B cell (primary cell): ENCODE measurements around the gene ASB2. TPM values are rescaled to one million over a fixed set of nuclear protein-coding genes. Genes with fewer than 3 reads are reported as not detected.
A peak's percentile ranks its signal among the peaks of the same experiment; 100 is the strongest.

Source experiments
- ATAC-seq: fragments of 200-7000 bp; cut with Tn5 transposase; one replicate; pipeline ENCODE4 v1.10.0; 2021; ENCODE audit warnings: low read depth, mild to moderate bottlenecking, moderate number of reproducible peaks, moderate library complexity
- CTCF ChIA-PET: fragments of 350-600 bp; sonication (Branson Sonifier 250); formaldehyde crosslinking; loops from one replicate; lab custom pipeline; 2021; ENCODE audit warnings: antibody characterized with exemption, inconsistent platforms; lab: Charles Lee
- POLR2A ChIA-PET: fragments of 350-600 bp; sonication (Branson Sonifier 250); formaldehyde crosslinking; loops from one replicate; lab custom pipeline; 2021; ENCODE audit warnings: antibody characterized with exemption; lab: Charles Lee
- DNase-seq: peaks from one replicate; pipeline ENCODE4 v3.0.0; 2013
- H2AFZ ChIP-seq: 2 replicates; pipeline ENCODE4 v1.6.1; 2012; ENCODE audit warnings: mild to moderate bottlenecking, low read depth, low read length; ENCODE audit not compliant: insufficient read depth, poor library complexity, severe bottlenecking
- H3K27ac ChIP-seq, 2 donors: 1 replicate in 1 of 2; 2 replicates in 1 of 2; pipeline ENCODE4 v1.5.1; 2012 to 2013; ENCODE audit warnings: low read length in 2 of 2, mild to moderate bottlenecking in 2 of 2, moderate library complexity in 1 of 2
- H3K27me3 ChIP-seq, 4 experiments: fragments of 200-600 bp in 1 of 4; sonication (generic) in 1 of 4; replicated peaks in 1 of 4; 1 replicate in 2 of 4; 2 replicates in 2 of 4; pipeline versions ENCODE4 v1.6.1 to v1.7.0; 2013 to 2016; ENCODE audit warnings: low read length in 3 of 4, mild to moderate bottlenecking in 2 of 4, mixed read lengths in 1 of 4, moderate library complexity in 1 of 4; ENCODE audit not compliant: insufficient read depth in 4 of 4, control insufficient read depth in 3 of 4; ENCODE audit errors: control extremely low read depth in 1 of 4
- H3K36me3 ChIP-seq, 2 experiments: replicated peaks in 1 of 2; 1 replicate in 1 of 2; 2 replicates in 1 of 2; pipeline versions ENCODE4 v1.6.1 to v1.7.1; 2013; ENCODE audit warnings: low read length in 1 of 2; ENCODE audit not compliant: insufficient read depth in 2 of 2, control insufficient read depth in 1 of 2; ENCODE audit errors: control extremely low read depth in 1 of 2, extremely low read depth in 1 of 2
- H3K4me1 ChIP-seq, 2 donors: fragments of 200-600 bp in 1 of 2; sonication (generic) in 1 of 2; 1 replicate in 1 of 2; 2 replicates in 1 of 2; pipeline versions ENCODE4 v1.5.1 to v1.6.1; 2013 to 2017; ENCODE audit warnings: low read length in 2 of 2; ENCODE audit not compliant: control insufficient read depth in 2 of 2, insufficient read depth in 2 of 2
- H3K4me2 ChIP-seq: replicated peaks from 2 replicates; pipeline ENCODE3; 2012; ENCODE audit warnings: mild to moderate bottlenecking, low read depth, low read length; ENCODE audit not compliant: poor library complexity, severe bottlenecking
- H3K4me3 ChIP-seq, 5 experiments: fragments of 200-600 bp in 1 of 5; sonication (generic) in 1 of 5; 1 replicate in 3 of 5; 2 replicates in 2 of 5; pipeline versions ENCODE4 v1.5.1 to v1.7.0; 2011 to 2016; ENCODE audit warnings: low read length in 4 of 5, mild to moderate bottlenecking in 4 of 5, low read depth in 2 of 5, control low read depth in 1 of 5, moderate library complexity in 1 of 5; ENCODE audit not compliant: insufficient read depth in 1 of 5; ENCODE audit errors: control extremely low read depth in 1 of 5, extremely low read depth in 1 of 5
- H3K79me2 ChIP-seq: fragments of 200-600 bp; sonication (generic); one replicate; pipeline ENCODE4 v1.6.0; 2016; ENCODE audit warnings: low read length; ENCODE audit not compliant: control insufficient read depth, insufficient read depth
- H3K9ac ChIP-seq: fragments of 200-600 bp; sonication (generic); 2 replicates; pipeline ENCODE4 v1.6.1; 2017; ENCODE audit warnings: mild to moderate bottlenecking, low read length, moderate library complexity
- H3K9me3 ChIP-seq, 3 donors: one replicate each; pipeline versions ENCODE4 v1.6.1 to v1.7.1; 2013; ENCODE audit warnings: low read length in 2 of 3; ENCODE audit not compliant: control insufficient read depth in 2 of 3, insufficient read depth in 1 of 3; ENCODE audit errors: control extremely low read depth in 1 of 3
- H4K20me1 ChIP-seq: 2 replicates; pipeline ENCODE4 v1.6.0; 2012; ENCODE audit warnings: mild to moderate bottlenecking, low read length; ENCODE audit not compliant: insufficient read depth, control insufficient read depth, poor library complexity, severe bottlenecking
- H3K27ac Mint-ChIP-seq: one replicate; pipeline ENCODE4 v1.8.0; 2021; ENCODE audit warnings: mixed read lengths
- H3K27me3 Mint-ChIP-seq: one replicate; pipeline ENCODE4 v1.8.0; 2021; ENCODE audit warnings: mixed read lengths
- H3K4me1 Mint-ChIP-seq: one replicate; pipeline ENCODE4 v1.8.0; 2021; ENCODE audit warnings: mixed read lengths
- H3K4me3 Mint-ChIP-seq: one replicate; pipeline ENCODE4 v1.8.0; 2021; ENCODE audit warnings: mixed read lengths
- H3K9me3 Mint-ChIP-seq: one replicate; pipeline ENCODE4 v1.8.0; 2022; ENCODE audit warnings: mixed read lengths; ENCODE audit not compliant: insufficient read depth
- EZH2 ChIP-seq: IDR thresholded peaks from 2 replicates; pipeline ENCODE4 v1.6.1; 2012; ENCODE audit warnings: borderline replicate concordance, low read depth, mild to moderate bottlenecking, moderate library complexity, low read length; ENCODE audit not compliant: insufficient read depth, poor library complexity, severe bottlenecking
- WGBS: methylation state at CpG from one replicate; pipeline ENCODE4 v1.1.5; 2013; ENCODE audit warnings: missing lambda C conversion rate; ENCODE audit not compliant: insufficient coverage; 5-methylcytosine and 5-hydroxymethylcytosine counted together
- intact Hi-C: fragments of 100-400 bp; cut with micrococcal nuclease; formaldehyde crosslinking; loops from one replicate; pipeline ENCODE4 v1.10.0; 2022
- polyA plus RNA-seq: library from polyadenylated mRNA; depleted of rRNA; stranded (reverse); fragments of >200 nt; gene quantifications from 2 replicates; pipeline ENCODE4 v1.2.3, GENCODE V29; 2012
- total RNA-seq, 2 donors: library from RNA; stranded (reverse); fragments of 120-200 nt in 1 of 2; gene quantifications; 1 replicate in 1 of 2; 2 replicates in 1 of 2; pipeline versions ENCODE4 v1.2.3 to v1.2.4, GENCODE V29; 2013 to 2022
- TF ChIP-seq, protein P1 (sequence below): fragments of 200-600 bp; IDR thresholded peaks from one replicate; pipeline ENCODE4 v1.8.0; 2022; ENCODE audit warnings: antibody characterized with exemption, mild to moderate bottlenecking

Gene ASB2
- total and polyA plus RNA-seq, 2 donors (not counting 1 experiment from before 2014, with no cell fraction given), result 1.5 to 2.7 TPM

DNA sequence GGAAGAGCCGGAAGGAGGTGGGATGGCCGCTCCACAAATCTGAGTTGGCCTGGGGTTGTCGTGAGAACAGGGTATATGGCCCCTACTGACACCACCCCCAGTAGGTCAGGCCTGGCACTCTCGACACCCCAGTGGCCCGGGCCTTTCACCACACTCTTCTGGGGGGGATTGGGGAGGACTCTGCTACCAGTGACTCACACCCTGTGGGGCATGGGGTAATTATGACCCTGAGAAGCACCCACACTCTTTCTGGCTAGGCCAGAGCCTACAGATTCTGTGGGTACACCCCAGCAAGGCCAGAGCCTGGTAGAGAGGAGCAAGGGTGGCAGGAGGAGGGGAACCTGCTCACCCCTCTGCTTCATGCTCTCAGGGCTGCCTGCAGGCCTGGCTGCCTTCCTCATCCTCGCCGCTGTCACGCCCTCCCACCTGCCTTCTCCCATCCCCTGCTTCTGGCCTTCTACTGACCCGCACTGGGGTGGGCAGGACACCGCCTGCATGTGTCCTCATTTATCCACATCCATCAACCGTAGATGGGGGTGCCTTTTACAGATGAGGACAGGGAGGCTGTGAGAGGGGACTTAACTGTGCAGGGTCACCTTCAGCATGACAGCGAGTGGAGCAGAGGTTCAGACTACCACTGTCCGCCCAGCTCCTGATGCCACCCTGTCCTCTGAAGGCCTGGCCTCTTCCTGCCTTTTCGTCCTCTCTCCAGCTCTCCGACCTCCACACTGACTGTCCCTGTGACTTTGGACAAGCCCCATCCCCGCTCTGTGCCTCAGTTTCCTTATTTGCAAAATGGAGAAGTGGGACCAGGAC is 18.4 kb downstream of the ASB2 start:
- Histone ChIP-seq H3K36me3 (no peaks in the 10 kb centered on the region), H3K79me2 (peaks cover 10% of the 10 kb centered on the region), H4K20me1 (no peaks in the 10 kb centered on the region), H2AFZ (no peak overlapping the region), H3K9me3 (no peaks in the 10 kb centered on the region), H3K27me3 (no peaks in the 10 kb centered on the region), H3K27ac (peak overlapping the region in 1 of 2 donors; percentile 75), H3K4me2 (peak overlapping the region; percentile 72), H3K4me3 (no peak overlapping the region), H3K4me1 (peaks cover 89 to 97% of the 10 kb centered on the region in 2 donors), H3K9ac (no peak overlapping the region)
- Mint-ChIP-seq H3K4me1 (peaks cover 86% of the 10 kb centered on the region), H3K27me3 (no peaks in the 10 kb centered on the region), H3K4me3 (no peak overlapping the region), H3K9me3 (no peaks in the 10 kb centered on the region), H3K27ac (no peak overlapping the region)
- 94% methylated on average over 13 of the region's 16 CpGs for WGBS
- no peak for DNase-seq
- TF ChIP-seq EZH2, result no peak
- TF ChIP-seq, protein P1, sequence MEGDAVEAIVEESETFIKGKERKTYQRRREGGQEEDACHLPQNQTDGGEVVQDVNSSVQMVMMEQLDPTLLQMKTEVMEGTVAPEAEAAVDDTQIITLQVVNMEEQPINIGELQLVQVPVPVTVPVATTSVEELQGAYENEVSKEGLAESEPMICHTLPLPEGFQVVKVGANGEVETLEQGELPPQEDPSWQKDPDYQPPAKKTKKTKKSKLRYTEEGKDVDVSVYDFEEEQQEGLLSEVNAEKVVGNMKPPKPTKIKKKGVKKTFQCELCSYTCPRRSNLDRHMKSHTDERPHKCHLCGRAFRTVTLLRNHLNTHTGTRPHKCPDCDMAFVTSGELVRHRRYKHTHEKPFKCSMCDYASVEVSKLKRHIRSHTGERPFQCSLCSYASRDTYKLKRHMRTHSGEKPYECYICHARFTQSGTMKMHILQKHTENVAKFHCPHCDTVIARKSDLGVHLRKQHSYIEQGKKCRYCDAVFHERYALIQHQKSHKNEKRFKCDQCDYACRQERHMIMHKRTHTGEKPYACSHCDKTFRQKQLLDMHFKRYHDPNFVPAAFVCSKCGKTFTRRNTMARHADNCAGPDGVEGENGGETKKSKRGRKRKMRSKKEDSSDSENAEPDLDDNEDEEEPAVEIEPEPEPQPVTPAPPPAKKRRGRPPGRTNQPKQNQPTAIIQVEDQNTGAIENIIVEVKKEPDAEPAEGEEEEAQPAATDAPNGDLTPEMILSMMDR, result no peak
- intact Hi-C loops, result loop anchor here (5.0 kb wide), 1 partner anchor 174 kb away; no protein-coding TSS in a partner anchor
- CTCF ChIA-PET, result interaction anchor here (1.0 to 37.7 kb wide), 4 partner anchors 12 to 43 kb away, joined by 6 to 1036 read pairs (median 64); no protein-coding TSS in a partner anchor
- POLR2A ChIA-PET, result interaction anchor here (0.8 to 3.3 kb wide), 3 partner anchors 10 to 18 kb away, joined by 3 to 12 read pairs (median 3); no protein-coding TSS in a partner anchor
- ATAC-seq, result no peak

DNA sequence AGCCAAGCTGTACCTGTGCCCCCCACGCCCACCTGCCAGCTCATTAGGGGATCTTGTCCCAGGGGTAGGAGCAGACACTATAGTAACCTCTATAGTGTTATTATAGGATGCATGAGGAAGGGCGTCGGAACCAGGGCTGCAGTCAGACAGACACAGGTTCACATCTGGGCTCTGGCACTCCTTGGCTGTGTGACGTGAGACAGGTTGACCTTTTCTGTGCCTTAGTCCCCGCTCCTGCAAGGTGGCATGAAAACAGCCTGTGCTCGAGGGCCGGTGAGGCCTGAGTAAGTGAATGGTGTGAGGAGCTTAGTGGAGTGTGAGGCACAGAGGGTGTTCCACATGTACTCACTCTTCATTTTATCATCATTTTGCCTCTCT is 19.0 kb downstream of the ASB2 start:
- Histone ChIP-seq H2AFZ (no peak overlapping the region), H3K9ac (no peak overlapping the region), H3K4me1 (peaks cover 83 to 93% of the 10 kb centered on the region in 2 donors), H3K79me2 (peaks cover 10% of the 10 kb centered on the region), H3K4me3 (no peak overlapping the region), H3K4me2 (peak overlapping the region; percentile 89), H4K20me1 (no peaks in the 10 kb centered on the region), H3K36me3 (no peaks in the 10 kb centered on the region), H3K27ac (no peak overlapping the region), H3K9me3 (no peaks in the 10 kb centered on the region), H3K27me3 (no peaks in the 10 kb centered on the region)
- H3K9me3 Mint-ChIP-seq, result no peaks in the 10 kb centered on the region
- CTCF ChIA-PET, result interaction anchor here (2.6 to 37.7 kb wide), 3 partner anchors 13 to 44 kb away, joined by 10 to 1036 read pairs (median 117); no protein-coding TSS in a partner anchor
- ATAC-seq (no peak), DNase-seq (peak; percentile 14)
- POLR2A ChIA-PET, result interaction anchor here (0.9 kb wide), 1 partner anchor 10 kb away, joined by 3 read pairs; no protein-coding TSS in a partner anchor
- 73% methylated on average over 2 of the region's 7 CpGs for WGBS
- H3K27me3 Mint-ChIP-seq, result no peaks in the 10 kb centered on the region
- peak overlapping the region; percentile 37 for H3K27ac Mint-ChIP-seq
- H3K4me3 Mint-ChIP-seq, result peak overlapping the region; percentile 37
- TF ChIP-seq, protein P1, result no peak
- no peak for TF ChIP-seq EZH2
- intact Hi-C loops, result loop anchor here (5.0 kb wide), 1 partner anchor 175 kb away; no protein-coding TSS in a partner anchor
- H3K4me1 Mint-ChIP-seq, result peaks cover 85% of the 10 kb centered on the region
